NCI-H1092 (cell line): ENCODE results near the gene ABCB8.
"Not testable (repeated sequence)": the region's sequence is repeated elsewhere in the genome, so short reads cannot be mapped to it uniquely, and the experiment has no call there.

Source experiments
- DNase-seq: peaks from one replicate; lab custom pipeline; 2025; lab: John Stamatoyannopoulos, UW

ABCB8 gene

DNA sequence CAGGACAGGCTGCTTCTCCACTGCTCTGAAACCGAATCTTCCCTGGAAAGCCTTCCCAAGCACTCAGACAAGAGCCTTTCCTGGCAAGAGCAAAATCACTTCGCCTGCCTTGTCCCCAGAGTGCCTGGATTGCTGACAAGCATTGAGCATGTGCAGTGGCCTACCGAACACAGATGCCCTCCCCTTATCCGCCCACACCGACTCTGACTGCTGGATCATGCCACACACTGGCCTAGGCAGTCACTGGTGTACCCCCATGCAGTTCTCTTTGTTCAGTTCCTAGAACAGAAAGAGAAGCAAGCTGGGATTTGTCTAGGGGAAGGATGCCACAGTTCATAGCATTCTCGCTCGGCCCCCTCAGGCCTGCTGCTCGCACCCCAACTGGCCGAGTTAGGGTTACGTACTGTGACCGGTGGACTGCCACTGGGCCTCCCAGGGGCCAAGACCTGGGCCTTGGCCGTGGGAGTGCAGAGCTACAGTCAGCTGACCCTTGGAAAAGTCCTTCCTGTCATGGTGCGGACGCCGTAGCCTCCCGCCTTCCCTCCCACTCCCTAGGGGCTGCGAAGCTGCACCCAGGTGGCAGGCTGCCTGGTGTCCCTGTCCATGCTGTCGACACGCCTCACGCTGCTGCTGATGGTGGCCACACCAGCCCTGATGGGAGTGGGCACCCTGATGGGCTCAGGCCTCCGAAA lies 6.9 kb downstream of the ABCB8 start:
- no peak for DNase-seq

DNA sequence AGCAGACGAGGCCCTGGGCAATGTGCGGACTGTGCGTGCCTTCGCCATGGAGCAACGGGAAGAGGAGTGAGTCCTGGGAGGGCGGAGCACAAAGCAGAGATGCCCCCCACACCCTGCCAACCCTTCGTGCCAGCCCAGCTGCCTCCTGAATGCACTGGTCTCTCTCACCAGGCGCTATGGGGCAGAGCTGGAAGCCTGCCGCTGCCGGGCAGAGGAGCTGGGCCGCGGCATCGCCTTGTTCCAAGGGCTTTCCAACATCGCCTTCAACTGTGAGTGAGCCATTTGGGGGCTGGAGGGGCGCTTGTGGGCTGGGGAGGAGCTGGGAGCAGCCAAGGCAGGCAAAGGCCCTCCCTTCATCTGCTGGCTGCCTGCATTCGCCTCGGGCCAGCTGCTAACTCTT lies 7.7 kb downstream of the ABCB8 start:
- DNase-seq: no peak

DNA sequence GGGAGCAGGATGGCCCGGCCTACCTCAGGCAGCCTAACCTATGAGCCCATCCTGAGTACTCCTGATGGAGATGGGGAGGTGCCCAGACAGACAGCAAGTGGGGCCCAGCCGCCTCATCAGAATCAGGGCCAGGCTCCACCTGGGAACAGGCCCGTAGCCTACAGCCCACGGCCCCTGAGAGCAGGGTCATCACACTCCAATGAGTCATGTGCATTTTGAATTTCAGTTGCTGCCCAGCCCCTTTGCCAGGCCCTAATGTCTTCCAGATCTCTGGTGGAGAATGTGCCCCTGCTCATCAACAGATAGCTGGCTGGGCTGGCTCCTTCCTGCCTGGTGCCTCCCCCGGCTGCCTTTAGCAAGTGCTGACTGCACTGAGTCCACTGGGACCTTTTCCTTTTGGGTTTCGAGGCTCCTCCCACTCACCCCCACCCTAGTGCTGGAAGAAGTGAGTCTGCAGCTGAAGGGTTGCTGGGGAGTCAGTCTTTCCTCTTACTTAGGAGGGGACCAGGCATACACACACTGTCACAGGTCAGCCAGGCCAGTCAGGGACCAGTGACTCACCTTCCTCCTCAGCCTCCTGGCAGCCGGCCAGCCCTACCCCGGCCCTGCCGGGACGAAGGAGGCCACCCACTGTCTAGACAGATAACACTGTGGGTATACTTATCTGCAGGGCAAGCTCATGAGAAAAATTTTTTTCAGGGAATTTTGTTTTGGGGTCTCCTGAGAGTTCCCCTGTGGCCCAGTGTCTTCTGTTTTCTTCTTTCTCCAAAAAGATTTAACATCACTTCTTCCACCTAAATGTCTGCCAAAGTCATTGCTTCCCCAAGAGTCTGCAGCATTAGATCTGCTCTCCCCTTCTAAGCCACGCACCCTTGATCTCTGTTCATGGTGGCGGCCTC lies 10.9 kb downstream of the ABCB8 start:
- DNase-seq: no peak

DNA sequence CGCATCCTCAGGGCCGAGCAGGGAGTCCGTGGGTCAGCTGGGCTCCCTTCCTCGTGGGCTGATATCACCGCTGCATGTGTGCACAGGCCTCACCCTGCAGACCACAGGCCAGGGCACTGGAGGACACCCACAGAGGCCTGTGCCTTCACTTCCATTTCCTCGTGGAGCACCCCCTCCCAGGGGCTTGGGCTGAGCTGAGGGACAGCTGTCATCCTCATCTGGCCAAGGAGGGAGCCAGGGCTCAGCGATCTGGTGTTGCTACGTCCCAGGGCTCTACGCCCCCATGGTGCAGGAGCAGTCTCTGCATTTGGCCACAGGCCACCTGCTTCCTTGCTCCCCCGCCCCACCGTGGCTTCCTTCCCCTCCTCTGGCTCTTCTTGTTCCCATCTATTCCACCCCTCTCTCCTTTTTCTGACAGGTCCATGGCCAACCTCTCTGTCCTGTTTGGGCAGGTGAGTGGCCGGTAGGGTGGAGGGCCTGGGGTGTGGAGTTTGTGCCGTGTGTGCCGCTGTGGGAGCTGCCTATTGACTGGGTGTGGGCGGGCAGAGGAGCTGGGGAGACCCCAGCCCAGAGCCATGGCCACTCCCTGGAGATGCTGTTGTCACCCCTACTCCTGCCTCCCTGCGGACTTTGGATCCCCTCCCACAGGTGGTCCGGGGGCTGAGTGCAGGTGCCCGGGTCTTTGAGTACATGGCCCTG lies 11.7 kb downstream of the ABCB8 start:
- DNase-seq: no peak

DNA sequence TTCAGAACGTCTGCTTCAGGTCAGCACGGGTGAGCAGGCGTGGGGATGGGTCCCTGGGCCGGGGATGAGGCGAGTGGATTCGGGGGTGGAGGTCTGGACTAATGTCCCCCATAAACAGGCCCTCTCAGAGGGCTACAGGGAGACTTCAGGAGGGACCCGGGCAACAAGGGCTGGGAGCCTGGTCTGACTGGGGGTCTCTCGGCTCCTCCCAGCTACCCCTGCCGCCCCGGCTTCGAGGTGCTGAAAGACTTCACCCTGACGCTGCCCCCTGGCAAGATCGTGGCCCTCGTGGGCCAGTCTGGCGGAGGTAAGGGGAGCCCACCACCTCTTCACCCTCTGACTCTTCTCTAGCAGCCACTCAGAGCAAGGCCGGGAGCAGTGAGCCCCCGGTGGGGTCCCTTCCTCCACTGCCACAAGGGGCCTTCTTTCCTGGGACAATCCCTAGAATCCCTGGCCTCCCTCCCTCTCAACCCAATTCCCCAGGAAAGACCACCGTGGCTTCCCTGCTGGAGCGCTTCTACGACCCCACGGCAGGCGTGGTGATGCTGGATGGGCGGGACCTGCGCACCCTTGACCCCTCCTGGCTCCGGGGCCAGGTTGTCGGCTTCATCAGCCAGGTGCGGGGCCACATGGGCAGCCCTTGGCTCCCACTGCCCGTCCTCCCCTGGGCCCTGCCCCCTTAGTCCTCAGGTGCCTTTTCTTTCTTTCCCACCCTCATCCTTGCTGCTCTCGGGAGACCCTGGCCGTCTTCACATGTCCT lies 12.5 kb downstream of the ABCB8 start:
- DNase-seq: no peak

DNA sequence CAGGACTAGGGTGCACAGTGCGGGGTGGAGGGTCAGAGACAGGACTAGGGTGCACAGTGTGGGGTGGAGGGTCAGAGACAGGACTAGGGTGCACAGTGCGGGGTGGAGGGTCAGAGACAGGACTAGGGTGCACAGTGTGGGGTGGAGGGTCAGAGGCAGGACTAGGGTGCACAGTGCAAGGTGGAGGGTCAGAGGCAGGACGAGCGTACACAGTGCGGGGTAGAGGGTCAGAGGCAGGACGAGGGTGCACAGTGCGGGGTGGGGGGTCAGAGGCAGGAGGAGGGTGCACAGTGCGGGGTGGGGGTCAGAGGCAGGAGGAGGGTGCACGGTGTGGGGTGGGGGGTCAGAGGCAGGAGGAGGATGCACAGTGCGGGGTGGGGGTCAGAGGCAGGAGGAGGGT lies 15.2 kb downstream of the ABCB8 start:
- not testable (repeated sequence) for DNase-seq

DNA sequence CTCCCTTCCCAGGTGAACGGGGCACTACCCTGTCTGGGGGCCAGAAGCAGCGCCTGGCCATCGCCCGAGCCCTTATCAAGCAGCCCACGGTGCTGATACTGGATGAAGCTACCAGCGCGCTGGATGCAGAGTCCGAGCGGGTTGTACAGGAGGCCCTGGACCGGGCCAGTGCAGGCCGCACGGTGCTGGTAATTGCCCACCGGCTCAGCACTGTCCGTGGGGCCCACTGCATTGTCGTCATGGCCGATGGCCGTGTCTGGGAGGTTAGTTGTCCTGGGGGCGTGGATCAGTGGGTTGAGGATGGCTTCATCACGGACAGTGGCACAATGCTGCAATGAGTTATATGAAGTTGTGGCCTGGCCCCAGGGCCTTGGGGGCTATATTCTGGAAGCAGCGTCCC lies 15.7 kb downstream of the ABCB8 start:
- DNase-seq: no peak

DNA sequence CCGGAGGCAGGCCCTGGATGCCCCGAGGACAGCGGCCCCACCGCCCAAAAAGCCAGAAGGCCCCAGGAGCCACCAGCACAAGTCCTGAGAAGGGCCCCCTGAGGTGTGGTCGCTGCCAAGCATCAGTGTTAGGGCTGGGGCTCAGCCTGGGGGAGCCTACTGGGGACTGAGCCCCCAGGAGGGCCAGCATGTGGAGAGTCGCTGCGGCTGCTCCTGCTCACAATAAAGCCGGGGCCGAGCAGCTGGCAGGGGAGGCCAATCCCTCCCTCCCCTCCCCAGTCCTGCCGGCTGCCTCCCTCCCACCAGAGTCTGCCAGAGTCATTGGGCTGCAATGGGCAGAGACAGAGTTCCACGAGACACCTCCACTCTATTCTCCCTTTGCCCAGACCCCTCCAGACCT lies 17.0 kb downstream of the ABCB8 start:
- DNase-seq: no peak

DNA sequence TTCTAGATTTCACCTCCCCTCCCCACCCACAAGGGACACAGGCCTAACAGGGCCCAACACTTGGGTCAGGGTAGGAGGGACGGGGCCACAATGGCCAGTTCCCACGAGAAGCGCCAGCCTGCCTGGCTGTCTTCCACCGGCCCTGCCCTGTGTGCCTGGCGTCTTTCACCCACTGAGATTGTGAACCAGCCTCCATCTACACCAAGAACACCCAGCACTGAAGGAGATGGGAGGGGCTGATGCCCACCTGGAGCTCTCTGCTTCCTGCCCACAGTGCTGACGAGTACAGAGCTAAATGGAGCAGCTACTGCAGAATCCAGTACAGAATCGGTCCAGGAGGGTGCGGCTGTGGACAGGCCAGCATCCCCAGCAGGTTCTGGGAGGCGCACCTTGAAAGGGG lies 17.7 kb downstream of the ABCB8 start:
- no peak for DNase-seq

DNA sequence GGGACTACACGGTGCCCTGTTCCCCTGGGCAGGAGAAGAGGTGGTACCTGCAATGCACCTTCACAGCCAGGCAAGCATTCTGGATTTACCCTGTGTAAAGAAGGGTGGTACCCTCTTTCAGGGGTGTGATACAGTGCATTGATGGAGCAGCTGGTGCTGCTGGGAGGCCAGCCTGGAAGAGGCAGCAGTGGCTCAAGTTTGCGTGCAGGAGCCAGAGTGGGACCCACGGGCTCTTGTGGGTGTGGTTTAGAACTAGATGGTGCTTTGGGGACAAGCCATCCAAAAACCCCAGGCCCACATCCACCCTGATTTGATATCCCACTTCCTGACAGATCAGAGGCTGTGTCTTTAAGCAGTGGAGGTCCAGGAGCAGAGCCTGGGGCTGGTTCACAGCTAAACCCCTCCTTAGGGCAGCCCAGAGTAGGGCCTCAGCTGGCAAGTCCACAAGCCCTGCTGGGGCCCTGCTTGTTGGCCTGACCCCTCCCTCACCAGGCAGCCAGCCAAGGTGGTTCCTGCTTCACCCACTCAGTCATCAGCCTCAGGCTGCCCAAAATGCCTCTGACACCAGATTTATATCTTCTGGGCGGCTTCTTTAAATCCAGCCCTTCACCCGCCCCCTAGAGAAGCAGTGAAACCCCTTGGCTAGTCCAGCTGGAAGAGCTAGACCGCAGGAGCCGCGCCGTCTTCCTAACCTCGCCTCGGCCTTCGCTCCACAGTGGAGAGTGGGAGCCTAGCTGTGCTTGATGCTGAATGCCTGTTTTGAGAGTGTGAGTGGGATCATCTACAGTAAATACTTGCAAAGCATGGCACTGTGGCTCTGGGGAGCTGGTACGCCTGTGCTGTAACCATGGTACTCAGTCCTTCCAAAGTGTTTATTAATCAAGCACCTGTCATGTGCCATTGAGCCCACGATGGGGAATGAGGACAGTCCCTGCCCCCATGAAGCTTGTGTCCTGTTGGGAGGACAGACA lies 18.6 kb downstream of the ABCB8 start:
- DNase-seq: no peak

DNA sequence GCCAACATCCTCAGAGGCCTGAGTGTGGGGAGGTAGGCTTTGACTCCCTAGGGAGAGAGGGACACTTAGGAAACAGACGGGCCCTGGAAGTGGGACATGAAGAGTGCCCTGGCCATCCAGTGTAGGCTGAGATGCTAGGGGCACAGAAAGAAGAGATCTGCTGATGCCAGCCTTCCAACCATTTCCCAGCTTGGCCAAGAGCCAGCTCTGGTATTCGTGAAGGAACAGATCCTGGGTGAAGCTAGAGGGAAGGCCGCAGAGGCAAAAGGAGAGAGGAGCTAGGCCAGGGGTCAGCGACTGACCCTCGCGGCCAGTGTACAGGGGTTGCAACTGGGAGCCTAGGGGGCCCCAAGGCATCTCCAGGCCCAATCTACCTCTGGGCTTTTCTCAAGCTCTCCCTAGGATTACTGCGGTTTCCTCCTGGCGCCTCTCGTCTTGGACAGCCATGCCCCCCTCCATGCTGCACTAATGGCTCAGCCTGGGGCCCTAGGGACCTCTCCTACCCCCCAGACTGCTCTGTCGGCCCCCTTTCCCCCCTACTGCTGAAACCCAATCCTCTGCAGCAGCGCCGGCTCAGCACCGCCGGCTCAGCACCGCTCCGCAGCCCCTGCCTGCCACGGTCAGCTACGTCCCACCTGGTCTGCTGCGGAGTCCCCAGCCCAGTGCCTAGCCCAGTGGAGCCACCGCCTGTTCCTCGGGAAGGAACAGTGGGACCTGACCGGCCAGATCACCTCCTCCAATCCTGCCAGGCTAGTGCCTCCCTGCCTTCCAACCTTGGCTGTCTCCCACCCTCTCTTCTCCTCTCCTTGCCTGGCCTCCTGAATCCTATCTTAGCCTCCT lies 19.9 kb downstream of the ABCB8 start, which contains the start of gene ASIC3:
Gene ASIC3, plus strand, starts transcription at position 556 of the 840 bp plus-strand sequence. CDS start 355 bp downstream, outside the sequence.
- DNase-seq: no peak

DNA sequence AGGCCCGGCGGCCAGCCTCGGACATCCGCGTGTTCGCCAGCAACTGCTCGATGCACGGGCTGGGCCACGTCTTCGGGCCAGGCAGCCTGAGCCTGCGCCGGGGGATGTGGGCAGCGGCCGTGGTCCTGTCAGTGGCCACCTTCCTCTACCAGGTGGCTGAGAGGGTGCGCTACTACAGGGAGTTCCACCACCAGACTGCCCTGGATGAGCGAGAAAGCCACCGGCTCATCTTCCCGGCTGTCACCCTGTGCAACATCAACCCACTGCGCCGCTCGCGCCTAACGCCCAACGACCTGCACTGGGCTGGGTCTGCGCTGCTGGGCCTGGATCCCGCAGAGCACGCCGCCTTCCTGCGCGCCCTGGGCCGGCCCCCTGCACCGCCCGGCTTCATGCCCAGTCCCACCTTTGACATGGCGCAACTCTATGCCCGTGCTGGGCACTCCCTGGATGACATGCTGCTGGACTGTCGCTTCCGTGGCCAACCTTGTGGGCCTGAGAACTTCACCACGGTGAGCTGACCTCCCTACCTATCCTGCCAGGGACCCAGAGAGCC lies 20.7 kb downstream of the ABCB8 start:
- no peak for DNase-seq

DNA sequence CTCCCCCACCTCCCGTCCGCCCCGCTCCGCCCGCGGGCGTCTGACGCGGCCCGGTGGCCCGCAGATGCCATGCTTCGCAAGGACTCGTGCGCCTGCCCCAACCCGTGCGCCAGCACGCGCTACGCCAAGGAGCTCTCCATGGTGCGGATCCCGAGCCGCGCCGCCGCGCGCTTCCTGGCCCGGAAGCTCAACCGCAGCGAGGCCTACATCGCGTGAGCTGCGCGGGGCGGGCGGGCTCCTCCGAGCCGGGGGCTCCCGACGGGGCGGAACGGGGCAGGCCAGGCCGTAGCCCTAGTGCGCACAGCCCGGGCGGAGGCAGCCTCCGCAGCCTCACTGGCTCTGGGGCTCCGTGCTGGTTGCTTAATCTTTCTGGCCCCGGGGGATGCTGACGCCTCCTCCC lies 22.9 kb downstream of the ABCB8 start:
- no peak for DNase-seq

DNA sequence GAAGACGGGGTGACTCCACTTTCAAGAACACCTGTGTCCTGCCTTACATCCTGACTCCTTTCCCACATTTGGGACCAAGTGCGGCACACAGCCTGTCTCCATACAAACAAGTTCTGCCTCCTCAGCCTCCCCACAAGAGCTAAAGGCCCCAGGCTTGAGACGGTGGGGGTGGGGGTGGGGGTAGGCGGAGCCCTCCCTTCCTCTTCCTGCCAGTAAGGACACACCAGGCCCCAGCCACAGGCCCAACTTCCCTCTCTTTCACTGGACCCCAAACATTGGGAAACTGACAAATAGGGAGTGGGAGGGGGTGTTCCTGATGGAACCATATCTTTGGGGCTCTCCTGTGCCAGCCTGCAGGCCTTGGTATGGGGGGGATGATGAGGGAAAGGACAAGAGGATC lies 24.8 kb downstream of the ABCB8 start:
- no peak for DNase-seq

DNA sequence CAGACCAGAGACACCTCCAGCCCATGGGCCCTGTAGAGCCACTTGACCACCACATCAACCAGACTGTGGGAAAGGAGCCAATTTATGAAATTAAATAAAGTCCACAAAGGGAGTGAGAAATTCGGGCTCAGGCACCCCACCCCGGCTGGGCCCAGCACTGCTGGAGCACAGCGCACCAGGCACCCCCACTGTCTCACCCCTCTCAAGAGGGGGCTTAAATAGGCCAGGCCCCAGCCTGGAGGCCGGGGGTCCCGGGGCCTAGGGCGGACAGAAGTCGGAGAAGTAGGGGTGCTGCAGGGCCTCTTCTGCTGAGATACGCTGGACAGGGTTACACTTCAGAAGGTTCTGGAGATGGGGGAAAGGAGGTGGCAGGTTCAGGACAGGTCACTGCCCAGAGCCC lies 25.5 kb downstream of the ABCB8 start:
- no peak for DNase-seq

DNA sequence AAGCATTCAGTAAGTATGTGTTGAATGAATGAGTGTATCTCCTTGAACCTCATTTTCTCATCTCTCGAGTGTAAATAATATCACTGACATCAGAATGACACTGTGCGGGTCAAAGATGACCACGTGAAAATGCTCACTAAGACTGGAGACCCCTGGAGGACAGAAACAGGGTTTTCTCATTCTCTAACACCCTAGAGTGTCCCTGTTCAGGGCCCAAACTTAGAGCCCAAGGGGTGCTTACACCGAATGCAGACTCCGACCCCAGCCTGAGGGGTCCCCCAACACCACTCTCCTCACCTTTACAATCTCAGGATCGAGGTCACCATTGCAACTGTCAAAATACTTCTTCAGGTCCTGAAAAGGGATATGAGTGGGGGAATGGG lies 28.0 kb downstream of the ABCB8 start:
- no peak for DNase-seq

DNA sequence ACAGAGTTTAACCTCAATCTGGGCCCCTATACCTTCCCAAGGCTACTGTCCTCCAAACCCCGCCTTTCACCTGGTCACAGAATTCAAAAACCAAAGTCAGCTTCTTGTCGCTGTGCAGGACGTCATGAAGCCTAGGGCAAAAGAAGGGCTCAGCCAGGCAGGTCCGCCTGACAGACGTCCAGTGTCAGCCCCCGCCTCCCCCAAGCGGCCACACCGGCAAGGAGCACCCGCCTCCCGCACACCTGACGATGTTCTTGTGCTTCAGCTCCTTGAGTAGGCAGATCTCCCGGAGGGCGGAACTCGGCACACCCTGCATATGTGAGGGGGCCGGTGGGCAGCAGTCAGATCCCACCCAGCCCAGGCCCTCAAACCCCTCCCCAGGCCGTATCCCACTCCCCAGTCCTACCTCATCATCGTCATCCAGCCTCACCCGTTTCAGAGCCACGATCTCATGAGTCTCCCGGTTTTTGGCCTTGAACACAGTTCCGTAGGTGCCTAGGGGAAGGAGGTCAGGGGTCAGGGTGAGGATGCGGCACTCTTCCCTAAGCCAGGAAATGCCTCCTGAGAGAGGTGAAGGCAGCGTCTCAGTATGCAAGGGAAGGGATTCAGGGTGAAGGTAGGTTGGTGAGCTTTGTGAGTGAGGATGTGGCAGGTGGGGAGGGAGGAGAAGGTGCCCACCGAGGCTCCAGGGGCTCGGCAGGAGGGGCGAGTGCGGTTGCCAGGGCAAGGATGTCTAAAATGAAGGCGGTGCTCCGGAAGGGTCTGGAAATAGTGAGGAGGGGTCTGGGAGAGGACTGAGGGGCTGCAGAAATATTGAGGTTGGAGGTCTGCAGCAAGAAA lies 28.6 kb downstream of the ABCB8 start:
- DNase-seq: no peak

DNA sequence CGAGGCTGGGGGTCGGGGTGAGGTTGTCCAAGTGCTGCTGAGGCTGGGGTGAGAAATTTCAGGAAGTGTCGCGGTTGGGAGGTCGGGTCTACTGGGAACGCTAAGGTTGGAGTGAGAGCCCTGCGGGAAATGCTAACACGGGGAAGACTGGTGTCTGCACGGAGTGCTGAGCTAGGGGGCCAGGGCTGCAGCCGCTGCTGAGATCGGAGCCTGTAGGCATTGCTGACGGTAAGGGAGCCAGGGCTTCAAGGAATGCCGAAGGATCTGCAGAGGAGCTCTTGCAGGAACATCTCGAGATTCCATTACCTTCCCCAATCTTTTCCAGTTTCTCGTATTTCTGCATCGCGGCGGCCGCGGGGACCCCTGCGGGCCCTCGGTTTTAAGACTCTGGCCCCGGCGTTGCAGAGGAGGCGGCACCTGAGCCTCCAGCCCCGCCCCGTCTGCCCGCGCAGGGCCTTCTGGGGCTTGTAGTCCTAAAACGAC lies 29.3 kb downstream of the ABCB8 start, which contains the start of gene CDK5:
Gene CDK5, minus strand, starts transcription at position 392 of the 483 bp plus-strand sequence. Its CDS starts 49 bp downstream, at position 343.
- DNase-seq: no peak
